T-helper 9 cell (primary cell): ENCODE data around the gene POU6F2.

ENCODE experiments used
- DNase-seq: peaks from one replicate; pipeline ENCODE4 v3.0.0-alpha.2; 2020

Gene POU6F2

DNA sequence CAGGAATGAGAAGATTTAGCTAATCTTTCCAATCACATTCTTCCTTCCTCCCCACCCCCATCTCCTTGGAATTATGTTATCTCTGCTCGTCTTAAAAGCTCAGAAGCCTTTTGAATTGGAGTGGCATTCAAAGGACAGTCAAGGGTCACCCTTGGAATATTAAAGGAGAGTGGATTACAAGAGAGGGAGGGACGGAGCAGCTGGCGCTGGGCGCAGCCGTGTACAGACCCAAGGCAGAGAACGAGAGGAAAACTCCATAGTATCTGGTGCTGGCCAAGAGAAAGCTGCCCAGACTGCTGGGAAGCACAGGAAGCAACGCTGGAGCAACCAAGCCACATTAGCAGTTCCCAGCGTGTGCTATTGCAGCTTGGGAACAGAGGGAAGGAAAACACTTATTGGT is 95.7 kb downstream of the POU6F2 start:
- no peak for DNase-seq

DNA sequence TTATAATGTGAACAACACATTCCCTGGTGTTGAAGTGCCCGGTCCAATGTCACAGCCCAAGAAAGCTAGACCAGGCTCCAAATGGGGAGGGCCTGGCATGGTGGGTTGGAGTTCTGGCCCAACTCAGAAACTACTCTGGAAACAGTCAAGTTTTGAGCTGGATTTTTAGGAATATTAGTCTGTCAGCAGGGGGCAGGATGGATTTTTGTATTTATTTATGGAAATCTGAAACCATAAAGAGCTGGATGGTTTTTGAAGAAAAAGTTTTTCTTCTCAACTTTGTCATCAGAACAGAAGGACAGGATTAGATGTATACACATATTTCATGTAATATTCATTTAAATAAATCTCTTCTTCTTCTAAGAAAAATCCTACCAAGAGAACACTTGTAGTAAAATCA is 97.5 kb downstream of the POU6F2 start:
- no peak for DNase-seq

DNA sequence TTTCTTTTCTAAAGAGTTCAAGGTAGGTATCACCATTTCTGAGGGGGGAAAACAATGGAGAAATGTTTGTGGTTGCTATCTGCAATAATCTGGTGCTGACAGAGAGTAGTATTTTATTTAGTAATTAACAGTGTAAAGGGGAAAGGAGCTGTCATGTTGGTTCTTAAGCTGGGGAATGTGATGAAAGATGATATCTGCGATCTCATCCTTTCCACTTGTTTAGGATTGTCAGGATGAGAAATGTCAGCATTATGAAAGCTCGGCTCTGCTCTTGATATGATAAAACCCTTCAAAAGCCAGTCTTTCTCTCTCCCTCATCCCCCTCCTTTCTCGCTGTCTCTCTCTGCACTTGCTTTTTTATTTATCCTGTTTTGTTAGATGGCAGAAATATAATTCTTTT is 106.1 kb downstream of the POU6F2 start:
- no peak for DNase-seq

DNA sequence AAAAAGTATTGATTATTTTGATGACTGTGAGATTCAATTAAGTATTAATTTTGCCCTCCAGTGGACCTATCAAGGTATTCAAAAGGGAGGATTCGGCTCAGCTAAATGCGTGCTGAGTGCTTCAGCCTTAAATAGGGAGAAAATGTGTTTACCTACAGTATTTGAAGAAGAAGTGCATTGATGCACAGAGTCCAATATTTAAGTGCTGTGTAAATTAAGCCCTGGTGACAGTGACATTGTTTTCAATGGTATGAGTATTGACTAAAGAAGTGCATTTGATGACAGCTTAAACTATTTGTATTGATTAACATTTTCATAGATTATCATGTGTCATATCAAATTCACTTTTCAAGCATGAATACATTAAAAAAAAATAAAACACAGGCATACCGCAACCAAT is 106.6 kb downstream of the POU6F2 start:
- DNase-seq: no peak

DNA sequence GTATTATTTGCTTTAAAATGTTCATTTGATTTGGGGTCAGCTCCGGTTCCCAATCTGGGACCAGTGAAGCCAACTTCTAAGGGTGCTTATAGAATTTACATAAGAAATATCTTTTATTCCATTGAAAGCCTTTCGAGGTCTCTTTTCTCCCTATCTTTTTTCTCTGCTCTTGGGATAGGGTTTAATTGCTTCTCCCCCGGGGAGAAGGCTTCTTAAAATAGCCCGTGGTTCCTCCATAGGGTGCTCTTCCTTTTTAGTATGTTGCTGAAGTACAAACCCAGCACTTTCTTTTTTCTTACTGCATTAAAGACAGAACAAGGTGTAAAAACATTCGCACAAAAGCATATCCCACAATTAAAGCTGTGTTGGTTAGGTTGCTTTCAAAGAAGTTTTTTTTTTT is 107.5 kb downstream of the POU6F2 start:
- DNase-seq: no peak

DNA sequence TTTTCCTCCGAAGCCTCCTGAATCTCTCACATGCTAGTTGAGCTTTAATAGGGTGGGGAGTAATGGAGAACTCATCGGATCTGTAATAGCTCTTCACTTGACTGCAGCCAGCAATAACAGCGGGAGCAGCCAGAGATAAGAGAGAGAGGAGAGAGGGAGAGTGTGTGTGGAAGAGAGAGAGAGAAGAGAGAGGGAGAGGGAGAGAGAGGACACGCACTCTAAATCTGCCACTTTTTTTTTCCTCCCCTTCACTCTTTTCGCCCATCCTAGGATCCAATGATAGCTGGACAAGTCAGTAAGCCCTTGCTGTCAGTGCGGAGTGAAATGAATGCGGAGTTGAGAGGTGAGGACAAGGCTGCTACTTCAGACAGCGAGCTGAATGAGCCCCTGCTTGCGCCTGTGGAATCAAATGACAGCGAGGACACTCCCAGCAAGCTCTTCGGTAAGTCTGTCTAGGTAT is 107.9 kb downstream of the POU6F2 start:
- DNase-seq: no peak

DNA sequence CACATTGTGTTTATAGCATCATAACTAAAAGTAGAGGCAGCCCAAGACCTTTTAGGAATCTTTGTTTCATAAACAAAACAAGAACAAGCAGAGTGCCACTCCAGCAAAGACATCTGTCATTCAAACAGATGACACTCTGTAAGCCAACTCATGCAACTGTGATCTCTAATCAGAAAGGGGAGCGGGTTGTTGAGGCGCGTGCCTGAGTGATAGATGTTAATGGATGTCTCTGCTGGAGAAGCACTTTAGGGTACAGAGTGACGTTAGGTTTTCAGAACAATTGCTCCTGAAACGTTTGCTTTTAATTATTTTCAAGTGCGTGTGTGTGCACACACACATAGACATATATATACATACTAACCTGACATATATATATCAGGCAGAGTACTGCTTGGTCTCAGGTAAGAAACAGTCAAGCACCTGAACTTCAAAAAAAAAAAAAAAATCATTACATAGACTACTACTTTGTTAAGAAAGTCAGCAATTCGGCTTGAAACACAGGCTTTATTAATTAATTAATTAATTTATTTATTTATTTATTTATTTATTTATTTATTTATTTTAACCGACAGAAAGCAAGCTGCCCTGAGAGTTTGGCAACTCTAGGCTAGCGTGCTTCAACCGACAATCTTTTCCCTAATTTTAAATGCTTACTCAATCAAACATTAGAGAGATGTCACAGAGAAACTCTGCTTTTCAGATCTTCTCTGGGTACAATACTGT is 109.1 kb downstream of the POU6F2 start:
- DNase-seq: no peak

DNA sequence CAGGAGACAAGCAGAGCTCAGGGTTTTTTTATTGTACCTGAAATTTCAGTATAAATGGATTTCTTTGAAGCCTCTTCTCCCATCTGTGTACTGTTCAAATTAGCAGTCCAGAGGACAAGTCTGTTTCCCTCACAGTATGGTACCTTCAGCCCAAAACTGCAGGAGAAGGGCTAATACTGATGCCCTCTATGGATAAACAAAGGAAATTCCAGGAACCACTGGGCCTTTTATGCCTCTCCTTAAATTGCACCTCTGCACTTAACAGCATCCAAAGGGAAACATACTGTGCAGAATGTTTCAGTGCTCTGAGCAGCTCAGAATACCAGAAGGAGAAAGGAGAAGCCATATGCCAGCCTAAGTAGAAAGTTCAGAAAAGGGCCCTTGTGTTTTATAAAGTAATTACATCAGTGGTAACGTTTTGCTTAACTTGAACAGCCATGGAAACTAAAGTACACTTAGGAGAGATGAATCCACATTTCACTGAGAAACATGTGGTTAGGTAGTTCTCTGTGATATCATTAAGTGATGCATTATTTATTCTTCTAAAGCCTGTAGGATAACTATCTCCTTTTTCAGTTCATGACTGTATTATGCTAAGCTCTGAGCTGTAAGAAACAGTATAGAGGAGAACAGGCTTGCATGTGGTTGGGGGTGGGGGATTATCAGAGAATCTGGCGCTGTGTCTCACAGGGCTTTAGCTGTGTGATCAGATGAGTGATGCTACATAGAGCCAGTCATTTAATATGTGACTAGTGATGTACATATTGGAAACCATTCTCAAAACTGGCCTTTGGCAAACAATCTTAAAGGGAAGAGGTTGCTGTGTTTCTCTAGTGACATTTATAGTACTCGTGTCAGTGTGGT is 111.3 kb downstream of the POU6F2 start:
- DNase-seq: no peak

DNA sequence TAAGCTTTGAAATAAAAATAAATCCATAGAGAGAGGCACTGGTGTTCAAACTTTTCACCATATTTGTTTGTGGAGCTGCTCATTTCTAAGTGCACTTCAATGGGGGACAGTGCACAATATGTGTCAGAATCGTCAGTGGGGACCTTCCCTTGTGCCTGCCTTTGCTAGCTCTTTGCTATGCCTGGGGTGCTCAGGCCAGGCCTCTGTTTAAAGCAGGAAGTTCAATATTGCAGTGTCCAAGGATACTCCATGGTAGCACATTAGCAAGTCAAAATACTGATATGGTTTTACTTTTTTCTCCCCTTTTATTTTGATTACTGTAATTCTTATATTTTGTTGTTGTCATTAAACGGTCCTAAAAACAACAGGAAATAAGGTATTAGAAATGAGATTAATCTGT is 113.4 kb downstream of the POU6F2 start:
- no peak for DNase-seq

DNA sequence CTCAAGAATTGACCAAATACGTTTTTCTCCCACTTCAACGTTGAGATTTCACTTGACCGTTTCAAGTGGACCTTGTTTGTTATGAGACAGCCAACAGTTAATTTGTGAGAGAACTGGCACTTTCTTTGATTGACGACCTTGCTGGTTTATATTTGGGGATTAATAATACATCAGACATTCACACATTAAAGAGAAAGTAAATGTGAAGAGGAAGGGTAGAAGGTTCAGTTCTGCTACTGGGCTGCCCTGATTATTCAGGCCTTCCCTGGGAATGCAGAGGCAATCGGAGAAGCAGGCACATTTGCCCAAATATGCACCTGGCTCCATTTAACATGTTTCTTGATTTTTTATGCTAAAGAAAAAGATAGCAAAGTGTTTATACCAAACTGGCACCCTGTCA is 114.1 kb downstream of the POU6F2 start:
- DNase-seq: no peak

DNA sequence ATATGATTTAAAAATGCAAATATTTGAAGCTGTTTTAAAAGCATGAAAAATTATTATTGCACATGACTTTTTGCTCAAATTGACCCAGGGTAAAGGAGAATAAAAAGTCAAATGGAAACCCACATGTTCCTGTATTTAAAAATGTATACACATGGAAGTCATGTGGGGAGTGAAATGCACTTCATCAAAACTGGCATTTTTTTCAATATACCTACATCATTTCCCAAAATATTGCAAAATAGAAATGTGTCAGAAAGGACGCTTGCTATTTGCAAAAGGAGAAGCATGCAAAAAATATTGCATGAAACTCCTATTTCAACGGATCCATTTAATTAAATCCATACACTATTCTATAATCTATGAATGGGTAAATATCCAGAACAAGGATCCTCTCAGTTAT is 117.0 kb downstream of the POU6F2 start:
- DNase-seq: no peak

DNA sequence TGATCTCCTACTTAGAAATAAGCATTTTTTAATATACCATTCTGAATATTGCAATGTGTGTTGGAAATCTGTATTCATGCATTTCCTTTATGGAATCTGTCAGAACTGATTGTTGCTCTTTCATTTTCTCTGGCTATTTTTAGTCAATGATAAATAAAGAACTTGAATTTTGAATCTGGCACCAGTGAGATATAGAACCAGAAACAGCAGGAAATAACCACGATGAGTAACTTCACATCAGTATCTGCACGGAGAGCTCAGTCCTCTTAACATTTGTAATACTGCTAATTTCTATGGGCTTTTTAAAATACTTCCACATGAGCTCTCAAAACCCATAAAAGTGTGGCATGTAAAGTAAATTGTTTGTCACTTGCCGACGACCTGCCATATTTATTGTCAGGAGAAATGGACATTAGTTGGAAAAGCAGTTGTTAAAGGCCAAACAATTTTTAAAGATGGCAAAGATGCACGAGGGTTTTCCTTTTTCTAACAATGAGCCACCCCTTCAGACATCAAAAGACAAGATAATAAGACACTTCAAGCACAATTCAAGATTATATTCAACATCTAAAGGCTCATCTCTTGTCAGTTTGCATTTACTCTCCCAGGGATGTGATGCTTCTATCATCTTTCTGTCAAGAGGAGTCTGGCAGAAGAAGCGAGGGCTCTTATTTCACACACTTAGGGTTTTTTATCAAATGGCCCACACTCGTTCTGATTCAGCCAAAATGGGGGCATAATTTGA is 118.3 kb downstream of the POU6F2 start:
- no peak for DNase-seq

DNA sequence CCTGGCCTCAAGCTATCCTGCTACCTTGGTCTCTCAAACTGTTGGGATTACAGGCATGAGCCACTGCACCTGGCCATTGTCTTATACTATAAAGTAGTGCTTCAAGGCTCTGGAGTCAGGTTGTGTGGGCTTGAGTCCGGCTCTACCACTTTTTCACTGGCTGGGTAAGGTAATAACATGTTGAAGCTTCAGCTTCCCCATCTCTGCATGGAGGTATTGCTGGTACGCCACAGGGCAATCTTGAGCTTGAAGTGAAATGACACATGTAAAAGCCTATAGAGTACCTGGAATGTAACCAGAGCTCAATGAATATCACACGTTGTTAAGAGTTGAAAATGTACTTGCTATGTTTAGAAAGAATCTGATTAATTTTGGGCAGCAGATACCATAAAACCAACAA is 120.8 kb downstream of the POU6F2 start:
- DNase-seq: no peak

DNA sequence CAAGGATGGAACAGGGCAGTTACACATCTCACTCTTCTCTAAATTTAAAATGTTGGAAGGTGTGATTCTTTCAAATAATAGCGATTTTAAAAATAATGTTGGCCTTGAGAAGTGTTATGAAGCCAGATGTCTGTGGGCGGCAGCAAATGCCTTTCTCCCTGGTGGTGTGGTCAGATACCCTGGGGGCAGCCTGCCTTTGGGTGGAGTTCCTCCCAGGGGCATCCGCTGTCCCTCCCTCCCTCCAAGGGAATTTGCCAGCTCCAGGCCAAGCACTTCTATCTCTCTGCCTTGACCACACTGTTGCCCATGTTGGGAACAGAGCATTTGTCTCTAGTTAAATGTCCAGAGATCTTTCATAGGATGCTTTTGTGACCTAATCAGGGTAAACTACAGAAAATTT is 121.4 kb downstream of the POU6F2 start:
- DNase-seq: no peak

DNA sequence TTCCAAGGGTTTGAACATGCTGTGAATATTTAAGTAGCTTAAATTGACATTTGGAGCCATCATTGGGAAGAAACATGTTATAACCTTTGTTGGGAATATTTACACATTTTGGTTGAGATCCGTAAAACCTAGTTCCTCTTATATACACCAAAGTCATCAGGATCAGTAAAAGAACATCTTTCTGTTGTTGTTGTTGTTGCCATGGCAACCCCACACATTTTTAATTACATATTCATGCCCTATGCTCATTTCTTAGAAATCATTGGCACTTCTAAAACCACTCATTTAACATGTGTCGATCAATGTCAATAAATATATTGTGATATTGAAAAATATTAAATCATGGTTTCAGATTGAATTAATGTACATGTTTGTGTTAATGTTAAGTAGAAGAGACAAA is 122.6 kb downstream of the POU6F2 start:
- no peak for DNase-seq

DNA sequence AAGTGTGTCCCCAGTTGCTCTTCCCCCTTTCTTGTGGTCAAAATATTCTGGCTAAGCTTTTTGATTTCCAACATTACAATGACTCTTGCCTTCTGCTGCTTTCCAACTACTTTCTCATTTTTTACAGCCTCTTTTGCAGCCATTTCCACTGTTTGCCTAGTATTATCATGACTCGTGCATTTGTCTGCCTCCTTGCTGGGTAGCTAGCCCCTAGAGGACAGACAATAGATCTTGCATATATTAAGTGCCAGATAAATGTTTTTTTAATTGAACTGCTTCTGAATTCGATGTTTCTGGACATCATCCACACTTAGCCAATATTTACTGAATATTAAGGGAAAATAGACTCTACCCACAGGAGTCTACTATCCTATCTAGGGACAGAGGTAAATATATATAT is 124.5 kb downstream of the POU6F2 start:
- DNase-seq: no peak

DNA sequence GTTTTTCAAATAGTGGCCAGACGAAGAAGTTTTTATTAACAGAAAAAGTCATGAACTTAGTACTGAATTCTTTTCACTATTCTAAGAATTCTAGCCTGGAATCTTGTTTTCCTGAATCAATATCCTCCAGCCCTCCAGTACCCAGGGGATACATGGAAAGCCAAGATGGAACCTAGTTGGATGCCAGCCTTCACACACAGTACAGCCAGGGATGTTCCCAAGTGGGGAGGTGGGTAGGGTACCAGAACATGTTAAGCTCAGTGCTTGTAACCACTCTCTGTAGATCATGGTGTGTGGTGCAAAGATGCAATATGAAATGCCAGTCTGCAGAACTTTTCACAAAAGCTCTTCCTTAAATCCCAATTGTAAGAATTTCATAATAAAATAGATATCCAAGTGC is 128.0 kb downstream of the POU6F2 start:
- no peak for DNase-seq

DNA sequence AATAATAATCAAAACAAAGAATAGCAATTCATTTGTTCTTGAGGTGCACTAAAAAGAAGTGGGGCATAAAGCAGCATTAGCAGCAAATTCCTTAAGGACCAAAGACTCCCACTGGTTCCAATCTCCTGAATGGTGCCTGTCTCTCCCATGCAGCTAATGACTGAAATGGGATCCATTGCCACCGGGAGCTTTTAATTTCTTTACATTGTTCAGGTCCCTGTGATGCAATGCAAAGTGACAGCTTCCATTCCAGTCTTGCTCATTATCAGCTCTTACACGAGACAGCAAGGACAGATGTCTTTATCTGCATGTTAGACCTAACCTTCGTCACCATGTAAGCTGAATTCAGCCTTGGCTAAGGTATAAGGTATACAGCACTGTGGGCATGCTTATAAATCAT is 148.1 kb downstream of the POU6F2 start:
- no peak for DNase-seq

DNA sequence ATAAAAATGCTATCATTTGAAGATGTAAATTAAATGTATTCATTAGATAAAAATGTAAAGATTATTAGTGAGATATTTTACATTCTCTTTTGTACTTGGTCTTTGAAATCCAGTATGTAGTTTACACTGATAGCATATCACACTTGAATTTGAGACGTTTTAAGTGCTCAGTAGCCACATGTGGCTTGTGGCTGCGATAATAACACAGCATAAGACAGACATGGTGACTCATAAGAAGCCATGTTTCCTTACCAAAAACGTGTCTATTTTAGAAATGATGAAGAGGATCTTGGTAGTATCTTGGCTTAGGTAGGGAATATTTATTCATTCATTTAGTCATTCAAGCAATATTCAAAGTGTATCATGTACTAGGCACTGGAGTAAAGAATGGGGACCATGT is 149.3 kb downstream of the POU6F2 start:
- DNase-seq: no peak

DNA sequence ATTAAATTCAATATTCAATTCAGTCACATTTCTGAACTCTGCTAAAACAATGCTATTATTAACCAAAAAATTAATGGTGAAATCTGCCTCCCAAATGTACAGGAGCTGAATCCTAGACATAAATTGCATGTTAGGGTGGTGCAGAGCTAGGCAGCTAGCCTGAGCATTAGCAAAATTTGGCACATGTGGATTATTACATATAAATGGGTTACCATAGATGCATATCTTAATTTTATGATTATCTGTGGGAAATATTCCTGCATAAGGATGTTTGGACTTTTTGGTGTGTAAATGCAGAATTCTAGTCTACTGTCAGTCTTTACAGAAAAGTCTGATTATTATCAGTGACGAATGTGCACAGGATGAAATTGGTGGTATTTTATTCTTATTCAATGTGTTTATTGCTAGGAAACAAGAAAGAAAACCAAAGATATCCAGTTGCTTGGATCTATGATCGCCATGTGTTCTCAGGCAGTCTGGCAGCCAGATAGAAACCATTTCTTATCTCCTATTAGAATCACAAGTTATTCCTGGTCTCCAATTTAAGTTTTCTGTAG is 150.7 kb downstream of the POU6F2 start:
- DNase-seq: no peak

DNA sequence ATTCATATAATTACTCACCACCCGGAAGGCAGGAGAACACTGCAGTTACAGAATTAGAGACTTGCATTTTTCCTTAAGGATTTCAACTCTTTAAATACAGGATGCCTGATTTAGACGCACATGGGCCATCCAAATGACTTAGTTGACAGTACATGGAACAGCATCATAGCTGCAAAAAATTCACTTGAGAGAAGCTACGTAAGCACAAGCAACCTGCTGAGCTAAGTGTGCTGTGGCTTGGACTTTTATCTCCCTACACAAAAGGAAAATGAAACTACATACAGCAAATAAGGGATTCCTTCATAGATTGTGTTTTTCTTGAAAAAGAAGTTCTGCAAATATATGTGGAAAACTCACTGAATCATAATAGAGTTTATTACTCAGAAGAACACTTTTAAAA is 152.6 kb downstream of the POU6F2 start:
- DNase-seq: no peak

DNA sequence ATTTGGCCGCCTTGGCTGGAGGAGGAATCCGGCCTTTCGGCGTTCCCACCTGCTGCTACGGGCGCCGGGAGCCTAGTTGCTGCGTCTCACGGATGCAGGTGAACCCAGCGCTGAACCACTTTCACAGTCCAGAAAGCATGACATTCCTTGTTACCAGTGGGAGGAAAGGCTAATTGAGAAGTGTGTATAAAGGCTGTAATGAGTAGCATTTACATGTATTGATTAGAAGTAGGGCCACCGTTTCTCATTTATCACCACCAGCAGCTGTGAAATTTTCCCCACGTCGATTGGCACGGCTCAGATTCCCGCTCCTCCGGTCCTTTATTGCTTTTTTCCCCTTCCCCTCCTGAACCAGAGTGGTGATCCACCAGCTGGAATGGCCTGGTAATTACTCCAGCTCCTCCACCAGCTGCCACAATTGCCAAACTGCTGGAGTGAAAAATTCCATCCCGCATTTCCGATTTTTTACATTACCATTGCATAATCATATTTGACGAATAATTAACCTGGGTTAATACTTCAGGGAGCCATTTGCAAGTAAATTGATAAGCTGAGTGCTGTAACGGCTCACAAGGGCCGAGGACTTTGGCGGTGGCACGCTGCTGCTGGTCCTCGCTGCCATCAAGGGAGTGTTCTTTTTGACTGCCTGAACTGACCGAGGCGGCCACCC is 153.3 kb downstream of the POU6F2 start:
- DNase-seq: no peak

DNA sequence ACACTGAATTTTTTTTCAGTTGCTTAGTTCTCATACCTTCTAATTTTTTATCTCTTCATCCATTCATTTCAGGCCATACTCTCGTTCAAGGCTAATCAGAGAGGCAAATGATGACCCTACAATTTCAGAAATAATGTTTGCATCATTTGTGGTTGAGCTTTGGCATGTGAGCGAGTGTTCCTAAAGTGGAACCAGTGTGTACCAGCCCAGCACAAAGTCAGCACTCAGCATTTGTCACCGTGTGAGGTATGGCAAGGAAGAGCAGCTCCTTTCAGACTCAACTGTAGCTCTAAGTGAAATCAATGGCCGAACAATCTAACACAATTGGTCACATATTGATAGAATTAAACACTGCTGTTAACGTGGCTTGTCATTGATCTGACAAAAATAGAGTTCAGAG is 154.6 kb downstream of the POU6F2 start:
- no peak for DNase-seq
